Measurements from ENCODE around the gene C2orf81. TPM values are rescaled to one million over a fixed set of nuclear protein-coding genes. Genes with fewer than 3 reads are reported as not detected.

Gene C2orf81
- polyA plus RNA-seq, 1 donor from 2014 or later: 3.3 TPM

DNA sequence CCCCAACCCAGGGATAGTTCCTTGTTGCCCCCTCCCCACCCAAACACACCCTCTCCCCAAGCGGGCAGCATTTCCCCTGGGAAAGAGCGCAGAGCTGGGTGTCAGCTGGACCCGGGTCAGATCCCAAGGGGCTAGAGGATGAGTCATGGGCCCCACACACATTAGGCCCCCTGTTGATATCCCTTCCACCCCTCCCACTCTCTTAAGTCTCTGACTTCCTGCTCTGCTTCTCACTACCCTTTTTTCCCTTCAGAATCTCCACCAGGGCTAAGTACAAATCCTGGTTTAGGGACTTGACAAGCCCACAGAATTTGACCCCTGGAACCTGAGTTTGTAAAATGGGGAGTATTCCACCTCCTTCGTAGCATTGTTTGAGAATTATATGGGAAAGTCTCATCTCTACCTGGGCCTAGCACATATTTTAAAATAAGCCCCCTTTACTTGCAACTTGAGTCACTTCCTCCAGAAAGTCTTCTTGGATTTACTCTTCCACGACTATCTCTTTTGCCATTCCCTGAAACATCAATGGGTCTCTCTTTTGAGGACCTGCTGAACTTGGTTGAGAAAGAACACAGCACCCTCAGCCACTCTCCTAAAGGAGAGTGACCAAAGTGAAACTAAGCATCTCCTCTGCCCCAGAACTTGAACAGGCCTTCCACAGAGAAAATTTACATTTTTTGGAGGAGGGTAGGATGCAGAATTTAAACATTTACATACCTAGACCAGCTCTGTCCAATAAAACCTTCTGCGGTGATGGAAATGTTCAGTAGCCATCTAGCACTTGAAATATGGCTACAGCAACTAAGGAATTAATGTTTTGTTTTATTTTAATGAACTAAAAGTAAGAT lies 15.7 kb upstream of the C2orf81 start:
- Histone ChIP-seq H4K20me1 (ENCODE audit: insufficient read depth) (no peaks in the 10 kb centered on the region), H3K9me3 (ENCODE audit: low read length) (no peaks in the 10 kb centered on the region), H2AFZ (ENCODE audit: low read depth, low read length) (no peak overlapping the region), H3K79me2 (replicated peaks; ENCODE audit: insufficient read depth, low read length) (no peaks in the 10 kb centered on the region), H3K36me3 (ENCODE audit: insufficient read depth, low read length) (no peaks in the 10 kb centered on the region), H3K4me2 (ENCODE audit: low read length) (no peak overlapping the region), H3K4me3 (ENCODE audit: low read length) (no peak overlapping the region), H3K9me2 (ENCODE audit: insufficient read depth, low read length) (no peaks in the 10 kb centered on the region), H3K9ac (ENCODE audit: low read length) (no peak overlapping the region), H3K27me3 (ENCODE audit: insufficient read depth, low read depth, low read length) (peaks cover 20% of the 10 kb centered on the region), H3F3A (ENCODE audit: insufficient read depth, low read length, poor library complexity, severe bottlenecking) (no peaks in the 10 kb centered on the region), H3K27ac (ENCODE audit: low read length) (no peak overlapping the region)
- TF ChIP-seq, protein P1, sequence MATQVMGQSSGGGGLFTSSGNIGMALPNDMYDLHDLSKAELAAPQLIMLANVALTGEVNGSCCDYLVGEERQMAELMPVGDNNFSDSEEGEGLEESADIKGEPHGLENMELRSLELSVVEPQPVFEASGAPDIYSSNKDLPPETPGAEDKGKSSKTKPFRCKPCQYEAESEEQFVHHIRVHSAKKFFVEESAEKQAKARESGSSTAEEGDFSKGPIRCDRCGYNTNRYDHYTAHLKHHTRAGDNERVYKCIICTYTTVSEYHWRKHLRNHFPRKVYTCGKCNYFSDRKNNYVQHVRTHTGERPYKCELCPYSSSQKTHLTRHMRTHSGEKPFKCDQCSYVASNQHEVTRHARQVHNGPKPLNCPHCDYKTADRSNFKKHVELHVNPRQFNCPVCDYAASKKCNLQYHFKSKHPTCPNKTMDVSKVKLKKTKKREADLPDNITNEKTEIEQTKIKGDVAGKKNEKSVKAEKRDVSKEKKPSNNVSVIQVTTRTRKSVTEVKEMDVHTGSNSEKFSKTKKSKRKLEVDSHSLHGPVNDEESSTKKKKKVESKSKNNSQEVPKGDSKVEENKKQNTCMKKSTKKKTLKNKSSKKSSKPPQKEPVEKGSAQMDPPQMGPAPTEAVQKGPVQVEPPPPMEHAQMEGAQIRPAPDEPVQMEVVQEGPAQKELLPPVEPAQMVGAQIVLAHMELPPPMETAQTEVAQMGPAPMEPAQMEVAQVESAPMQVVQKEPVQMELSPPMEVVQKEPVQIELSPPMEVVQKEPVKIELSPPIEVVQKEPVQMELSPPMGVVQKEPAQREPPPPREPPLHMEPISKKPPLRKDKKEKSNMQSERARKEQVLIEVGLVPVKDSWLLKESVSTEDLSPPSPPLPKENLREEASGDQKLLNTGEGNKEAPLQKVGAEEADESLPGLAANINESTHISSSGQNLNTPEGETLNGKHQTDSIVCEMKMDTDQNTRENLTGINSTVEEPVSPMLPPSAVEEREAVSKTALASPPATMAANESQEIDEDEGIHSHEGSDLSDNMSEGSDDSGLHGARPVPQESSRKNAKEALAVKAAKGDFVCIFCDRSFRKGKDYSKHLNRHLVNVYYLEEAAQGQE (IDR thresholded peaks at IDR 0.05; ENCODE audit: borderline replicate concordance): no peak
- no peak for TF ChIP-seq MXI1 (conservative IDR thresholded peaks at IDR 0.05; ENCODE audit: poor library complexity, severe bottlenecking)
- TF ChIP-seq POLR2AphosphoS5 (IDR thresholded peaks at IDR 0.05): no peak
- TF ChIP-seq TAF1 (IDR thresholded peaks at IDR 0.05; ENCODE audit: low read depth): no peak
- TF ChIP-seq, protein P2, sequence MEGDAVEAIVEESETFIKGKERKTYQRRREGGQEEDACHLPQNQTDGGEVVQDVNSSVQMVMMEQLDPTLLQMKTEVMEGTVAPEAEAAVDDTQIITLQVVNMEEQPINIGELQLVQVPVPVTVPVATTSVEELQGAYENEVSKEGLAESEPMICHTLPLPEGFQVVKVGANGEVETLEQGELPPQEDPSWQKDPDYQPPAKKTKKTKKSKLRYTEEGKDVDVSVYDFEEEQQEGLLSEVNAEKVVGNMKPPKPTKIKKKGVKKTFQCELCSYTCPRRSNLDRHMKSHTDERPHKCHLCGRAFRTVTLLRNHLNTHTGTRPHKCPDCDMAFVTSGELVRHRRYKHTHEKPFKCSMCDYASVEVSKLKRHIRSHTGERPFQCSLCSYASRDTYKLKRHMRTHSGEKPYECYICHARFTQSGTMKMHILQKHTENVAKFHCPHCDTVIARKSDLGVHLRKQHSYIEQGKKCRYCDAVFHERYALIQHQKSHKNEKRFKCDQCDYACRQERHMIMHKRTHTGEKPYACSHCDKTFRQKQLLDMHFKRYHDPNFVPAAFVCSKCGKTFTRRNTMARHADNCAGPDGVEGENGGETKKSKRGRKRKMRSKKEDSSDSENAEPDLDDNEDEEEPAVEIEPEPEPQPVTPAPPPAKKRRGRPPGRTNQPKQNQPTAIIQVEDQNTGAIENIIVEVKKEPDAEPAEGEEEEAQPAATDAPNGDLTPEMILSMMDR (IDR thresholded peaks at IDR 0.05; ENCODE audit: poor library complexity, severe bottlenecking): no peak
- TF ChIP-seq EP300 (conservative IDR thresholded peaks at IDR 0.05; ENCODE audit: poor library complexity, severe bottlenecking): no peak
- TF ChIP-seq EZH2 (IDR thresholded peaks at IDR 0.05; ENCODE audit: borderline replicate concordance, insufficient read depth, low read length, poor library complexity, severe bottlenecking): no peak
- no peak for TF ChIP-seq SMC3 (conservative IDR thresholded peaks at IDR 0.05; ENCODE audit: poor library complexity)
- no peak for TF ChIP-seq RAD21 (conservative IDR thresholded peaks at IDR 0.05)

DNA sequence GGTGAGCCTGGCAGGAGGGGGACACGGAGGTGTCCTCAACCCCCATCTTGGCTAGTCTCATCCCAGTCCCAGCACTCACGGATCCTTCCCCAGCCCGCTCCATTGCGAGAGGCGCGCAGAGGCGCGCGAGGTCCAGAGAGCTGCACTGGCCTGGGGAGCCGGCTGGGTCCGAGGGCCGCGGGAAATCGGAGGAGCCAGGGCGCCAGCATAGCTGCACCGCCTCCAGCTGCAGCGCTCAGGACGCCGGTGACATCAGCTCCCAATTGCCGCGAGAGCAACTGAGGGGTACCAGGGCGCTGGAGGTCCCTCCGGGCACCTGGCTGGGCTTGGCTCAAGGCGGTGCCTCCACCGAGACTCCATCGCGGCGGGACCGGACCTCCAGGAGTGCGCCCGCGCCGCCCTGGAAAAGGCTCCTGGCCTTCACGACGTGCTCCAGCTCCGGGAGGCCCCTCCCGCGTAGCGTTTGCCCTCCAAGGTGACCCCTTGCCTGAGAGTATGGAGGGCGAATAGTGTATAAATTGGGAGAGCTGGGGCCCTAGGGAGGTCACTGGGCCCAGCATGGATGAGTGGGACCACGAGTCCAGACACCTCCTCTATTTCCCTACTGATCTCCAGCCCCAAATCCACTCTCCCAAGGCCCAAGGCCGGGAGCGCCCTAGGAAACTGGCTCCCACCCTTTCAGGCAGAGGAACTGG lies 14.8 kb upstream of the C2orf81 start:
- Histone ChIP-seq H3K79me2 (replicated peaks; ENCODE audit: insufficient read depth, low read length) (no peaks in the 10 kb centered on the region), H3K36me3 (ENCODE audit: insufficient read depth, low read length) (no peaks in the 10 kb centered on the region), H2AFZ (ENCODE audit: low read depth, low read length) (no peak overlapping the region), H3K9me2 (ENCODE audit: insufficient read depth, low read length) (no peaks in the 10 kb centered on the region), H3K4me2 (ENCODE audit: low read length) (no peak overlapping the region), H3K4me3 (ENCODE audit: low read length) (no peak overlapping the region), H3K9ac (ENCODE audit: low read length) (no peak overlapping the region), H3K27me3 (ENCODE audit: insufficient read depth, low read depth, low read length) (peaks cover 11% of the 10 kb centered on the region), H3F3A (ENCODE audit: insufficient read depth, low read length, poor library complexity, severe bottlenecking) (no peaks in the 10 kb centered on the region), H3K27ac (ENCODE audit: low read length) (no peak overlapping the region), H3K9me3 (ENCODE audit: low read length) (no peaks in the 10 kb centered on the region), H4K20me1 (ENCODE audit: insufficient read depth) (no peaks in the 10 kb centered on the region)
- TF ChIP-seq, protein P1 (IDR thresholded peaks at IDR 0.05; ENCODE audit: borderline replicate concordance): no peak
- TF ChIP-seq RAD21 (conservative IDR thresholded peaks at IDR 0.05): no peak
- no peak for TF ChIP-seq EZH2 (IDR thresholded peaks at IDR 0.05; ENCODE audit: borderline replicate concordance, insufficient read depth, low read length, poor library complexity, severe bottlenecking)
- TF ChIP-seq POLR2AphosphoS5 (IDR thresholded peaks at IDR 0.05): no peak
- TF ChIP-seq TAF1 (IDR thresholded peaks at IDR 0.05; ENCODE audit: low read depth): no peak
- TF ChIP-seq SMC3 (conservative IDR thresholded peaks at IDR 0.05; ENCODE audit: poor library complexity): no peak
- no peak for TF ChIP-seq MXI1 (conservative IDR thresholded peaks at IDR 0.05; ENCODE audit: poor library complexity, severe bottlenecking)
- no peak for TF ChIP-seq EP300 (conservative IDR thresholded peaks at IDR 0.05; ENCODE audit: poor library complexity, severe bottlenecking)
- TF ChIP-seq, protein P2 (IDR thresholded peaks at IDR 0.05; ENCODE audit: poor library complexity, severe bottlenecking): no peak

Data from neural cell (in vitro differentiated cells).